ENCODE measurements around the gene FZD4. TPM values are rescaled to one million over a fixed set of nuclear protein-coding genes. Genes with fewer than 3 reads are reported as not detected.
"Not testable (repeated sequence)": the region's sequence is repeated elsewhere in the genome, so short reads cannot be mapped to it uniquely, and the experiment has no call there.

Gene FZD4
- total RNA-seq, result 295 TPM
- long read RNA-seq, full-length matches to known transcripts, result 34 of 169 reads
- long read RNA-seq, partial matches to known transcripts, result 0 of 169 reads
- long read RNA-seq, other reads (novel, unspliced or antisense), result 135 of 169 reads

DNA sequence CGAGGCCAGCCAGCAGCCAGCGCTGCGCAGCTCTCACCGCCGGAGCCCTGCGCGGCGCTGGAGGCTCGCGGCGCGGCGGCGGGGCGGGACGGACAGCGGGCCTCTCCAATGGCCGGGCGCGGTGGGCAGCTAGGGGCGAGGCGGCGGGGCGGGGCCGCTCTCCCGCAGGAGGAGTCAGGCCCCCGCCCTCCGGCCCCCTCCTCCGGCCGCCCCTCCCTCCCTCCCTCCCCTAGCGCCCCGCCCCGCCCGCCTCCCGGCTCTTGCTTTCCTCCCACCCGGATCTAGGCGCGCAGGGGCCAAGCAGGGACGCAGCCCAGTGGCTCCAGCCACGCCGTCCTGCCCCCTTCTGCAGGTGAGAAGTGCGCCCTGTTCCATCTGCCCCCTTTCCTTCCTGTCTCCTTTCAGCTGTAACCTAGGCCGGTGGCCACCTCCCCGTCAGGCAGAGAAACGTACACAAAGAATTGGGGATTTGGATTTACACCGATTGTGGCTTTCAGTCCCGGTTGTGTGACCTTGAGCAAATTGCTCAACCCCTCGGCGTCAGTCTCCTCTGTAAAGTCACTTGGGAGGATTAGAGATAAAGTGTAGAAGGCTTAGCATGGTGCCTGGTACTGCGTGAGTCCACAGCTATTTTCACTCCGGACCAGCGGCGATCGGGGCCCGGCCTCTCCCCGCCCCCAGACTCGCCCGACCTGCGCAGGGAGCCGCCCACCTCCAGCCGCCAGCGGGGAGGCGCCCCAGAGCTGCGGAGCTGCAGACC lies at the start of gene FZD4:
TSS of gene FZD4 (minus strand) at position 35 of the 760 bp plus-strand sequence. CDS start 310 bp downstream, outside the sequence.
- DNase-seq (ENCODE audit: low spot score), result peak; percentile 95

DNA sequence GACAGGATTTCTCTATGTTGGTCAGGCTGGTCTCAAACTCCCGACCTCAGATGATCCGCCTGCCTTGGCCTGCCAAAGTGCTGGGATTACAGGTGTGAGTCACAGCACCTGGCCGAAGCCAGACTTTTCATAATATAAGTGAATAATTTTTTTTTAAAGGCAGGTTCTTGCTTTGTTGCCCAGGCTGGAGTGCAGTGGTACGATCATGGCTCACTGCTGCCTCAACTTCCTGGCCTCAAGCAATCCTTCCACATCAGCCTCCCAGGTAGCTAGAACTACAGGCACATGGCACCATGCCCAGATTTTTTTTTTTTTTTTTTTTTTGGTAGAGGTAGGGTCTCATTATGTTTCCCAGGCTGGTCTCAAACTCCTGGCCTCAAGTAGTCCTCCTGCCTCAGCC lies 49.1 kb upstream of the FZD4 start:
- not testable (repeated sequence) for DNase-seq (ENCODE audit: low spot score)

DNA sequence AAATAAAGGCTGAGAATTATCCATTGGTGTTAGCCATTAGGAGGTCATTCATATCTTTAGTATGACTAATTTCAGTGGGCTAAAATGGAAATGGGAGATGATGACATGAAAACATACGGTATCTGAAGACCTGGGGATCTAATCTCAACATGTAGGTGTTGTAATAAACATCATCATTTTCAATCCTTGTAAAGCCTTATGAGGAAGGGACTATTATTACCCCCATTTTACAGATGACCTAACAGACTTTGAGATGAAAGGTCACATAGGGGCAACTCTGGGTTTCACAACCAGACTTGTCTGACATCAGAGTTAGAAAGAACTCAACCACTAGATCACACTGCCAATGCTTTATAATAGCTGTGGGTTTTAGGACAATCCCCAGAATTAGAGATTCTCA lies 47.7 kb upstream of the FZD4 start:
- no peak for DNase-seq (ENCODE audit: low spot score)

DNA sequence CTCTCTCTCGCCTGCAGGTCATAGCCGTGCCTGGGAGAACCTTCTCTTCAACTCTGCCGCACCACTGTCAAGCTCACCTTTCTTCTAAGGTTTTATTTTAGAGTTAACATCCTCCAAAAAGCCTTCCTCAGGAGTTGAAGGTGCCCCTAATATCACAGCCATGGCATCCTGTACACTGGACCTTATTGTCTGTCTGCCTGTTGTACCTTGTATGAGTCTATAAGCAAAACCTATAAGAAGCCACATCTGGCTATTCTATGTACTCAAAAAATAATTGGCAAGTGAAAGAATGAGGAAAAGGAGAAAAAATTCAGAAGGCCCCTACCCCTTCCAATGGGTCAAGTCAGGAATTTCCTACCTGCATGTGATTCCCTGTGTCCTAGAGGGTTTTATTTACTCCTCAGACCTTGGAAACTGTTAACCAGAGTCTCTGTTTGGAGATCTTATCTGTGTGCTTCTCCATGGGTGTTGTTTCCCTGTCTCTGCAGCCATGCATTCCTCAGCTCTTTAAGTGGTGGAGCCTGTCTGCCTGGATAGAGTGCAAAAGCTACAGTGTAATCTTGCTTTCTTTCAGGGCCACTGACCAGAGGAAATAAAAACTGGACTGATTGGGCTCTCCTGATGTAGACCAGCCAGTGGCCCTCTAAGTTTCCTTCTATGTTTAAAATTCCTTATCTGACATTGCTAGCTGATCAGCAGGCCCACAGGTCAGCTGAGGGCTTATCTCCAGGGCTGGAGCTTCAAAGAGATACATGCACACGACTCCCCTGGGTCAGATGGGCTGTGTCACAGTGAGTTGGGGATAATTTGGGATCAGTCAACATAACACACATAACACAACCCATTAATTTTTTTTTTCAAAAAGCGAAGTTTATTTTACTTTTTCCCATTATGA lies 44.9 kb upstream of the FZD4 start:
- no peak for DNase-seq (ENCODE audit: low spot score)

DNA sequence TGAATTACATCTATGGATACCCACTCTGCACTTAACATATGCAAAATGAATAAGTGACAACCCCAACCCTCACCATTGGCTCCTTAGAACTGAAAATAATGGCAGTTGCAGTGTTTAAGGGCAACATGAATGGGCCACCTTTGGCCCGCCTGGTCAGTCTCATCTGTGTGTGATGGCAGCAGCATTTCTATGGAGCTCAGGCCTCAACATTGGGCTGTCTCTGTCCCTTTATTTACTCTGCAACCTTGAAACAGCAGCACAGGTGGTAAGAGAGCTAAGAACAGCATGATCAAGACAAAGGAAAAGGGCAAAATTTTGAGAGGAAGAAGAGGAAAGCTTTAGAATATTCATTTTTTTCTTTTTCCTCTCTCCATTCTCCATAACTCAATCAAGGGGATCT lies 44.2 kb upstream of the FZD4 start:
- no peak for DNase-seq (ENCODE audit: low spot score)

DNA sequence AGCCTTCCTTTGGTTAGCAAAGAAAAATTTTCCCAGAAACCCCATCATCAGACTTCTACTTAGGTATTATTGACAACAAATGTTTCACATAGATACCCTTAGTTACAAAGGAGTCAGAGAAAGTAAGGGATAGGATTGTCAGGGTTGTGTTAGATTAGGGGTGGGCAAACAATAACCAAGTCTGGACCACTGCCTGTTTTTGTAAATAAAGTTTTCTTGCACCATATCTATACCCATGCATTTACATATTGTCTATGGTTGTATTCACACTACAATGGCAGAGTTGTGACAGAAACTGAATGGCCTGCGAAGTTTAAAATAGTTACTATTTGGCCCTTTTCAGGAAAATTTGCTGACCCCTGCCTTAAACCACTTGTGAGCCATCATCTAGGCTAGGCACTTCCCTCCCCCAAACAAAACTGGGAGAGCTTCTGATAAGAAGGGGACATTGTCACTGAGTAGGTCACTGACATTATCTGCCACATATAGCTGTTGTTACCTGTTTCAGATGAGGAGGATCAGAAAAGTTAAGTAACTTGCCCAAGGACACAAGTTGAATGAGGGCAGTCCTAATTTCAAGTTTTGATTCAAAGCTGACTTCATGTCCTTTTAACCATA lies 41.9 kb upstream of the FZD4 start:
- no peak for DNase-seq (ENCODE audit: low spot score)

DNA sequence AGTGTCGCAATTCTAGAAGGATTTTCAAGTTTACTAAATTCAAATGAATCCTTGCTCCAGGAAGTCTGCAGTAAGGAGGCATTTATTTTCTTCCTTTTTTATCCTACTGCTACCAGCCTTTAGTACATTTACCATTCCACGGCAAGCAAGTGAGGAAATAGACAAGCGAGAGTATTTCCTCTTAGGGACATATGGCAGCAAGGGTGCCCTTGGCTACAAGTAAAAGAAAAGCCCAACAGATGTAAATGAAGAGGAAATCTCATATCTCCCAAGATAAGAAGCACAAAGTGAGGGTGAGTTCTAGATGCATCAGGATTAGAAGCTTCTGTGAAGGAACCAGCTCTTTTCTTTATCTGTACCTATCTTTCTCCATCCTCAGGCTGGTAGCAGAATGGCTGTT lies 37.8 kb upstream of the FZD4 start:
- no peak for DNase-seq (ENCODE audit: low spot score)

DNA sequence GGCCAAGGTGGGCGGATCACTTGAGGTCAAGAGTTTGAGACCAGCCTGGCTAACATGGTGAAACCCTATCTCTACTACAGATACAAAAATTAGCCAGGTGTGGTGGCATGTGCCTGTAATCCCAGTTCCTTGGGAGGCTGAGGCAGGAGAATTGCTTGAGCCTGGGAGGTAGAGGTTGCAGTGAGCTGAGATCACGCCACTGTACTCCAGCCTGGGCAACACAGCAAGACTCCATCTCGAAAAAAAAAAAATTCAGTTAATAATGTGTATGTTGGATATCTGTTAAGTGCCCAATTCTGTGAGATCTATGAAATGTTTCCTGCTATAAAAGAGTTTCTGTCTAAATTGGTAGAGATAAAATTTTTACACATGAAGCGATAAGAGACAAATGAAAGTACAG lies 37.1 kb upstream of the FZD4 start:
- not testable (repeated sequence) for DNase-seq (ENCODE audit: low spot score)

DNA sequence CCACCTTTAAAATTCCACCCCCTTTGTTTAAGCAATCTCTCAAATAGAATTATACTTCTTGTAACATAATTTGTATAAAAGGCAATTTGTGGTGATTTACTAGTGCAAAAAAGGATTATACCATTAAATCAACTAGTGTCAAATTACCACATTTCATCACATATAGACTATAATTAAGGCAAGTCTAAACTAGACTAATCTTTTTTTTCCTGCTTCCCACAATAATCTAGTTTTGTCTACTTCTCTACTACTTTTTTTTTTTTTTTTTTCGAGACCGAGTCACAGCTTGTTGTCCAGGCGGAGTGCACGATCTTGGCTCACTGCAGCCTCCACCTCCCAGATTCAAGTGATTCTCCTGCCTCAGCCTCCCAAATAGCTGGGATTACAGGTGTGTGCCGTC lies 36.1 kb upstream of the FZD4 start:
- DNase-seq (ENCODE audit: low spot score), result no peak

DNA sequence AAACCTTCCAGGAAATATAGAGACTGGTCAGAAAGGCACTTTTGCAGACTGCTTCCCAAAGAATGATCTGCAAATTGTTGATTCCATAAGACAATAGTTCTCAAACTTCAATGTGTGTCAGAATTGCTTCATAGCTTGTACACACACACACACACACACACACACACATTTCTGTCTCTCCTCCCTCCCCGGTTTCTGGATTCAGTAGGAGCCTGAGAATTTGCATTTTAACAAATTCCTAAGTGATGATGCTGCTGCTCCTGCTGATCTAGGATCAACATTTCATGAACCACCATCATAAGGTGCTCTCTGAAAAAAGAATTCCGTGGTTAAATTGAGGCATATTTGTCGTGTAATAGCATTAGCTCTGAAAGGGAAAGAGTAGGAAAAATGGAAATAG lies 35.3 kb upstream of the FZD4 start:
- DNase-seq (ENCODE audit: low spot score), result no peak

DNA sequence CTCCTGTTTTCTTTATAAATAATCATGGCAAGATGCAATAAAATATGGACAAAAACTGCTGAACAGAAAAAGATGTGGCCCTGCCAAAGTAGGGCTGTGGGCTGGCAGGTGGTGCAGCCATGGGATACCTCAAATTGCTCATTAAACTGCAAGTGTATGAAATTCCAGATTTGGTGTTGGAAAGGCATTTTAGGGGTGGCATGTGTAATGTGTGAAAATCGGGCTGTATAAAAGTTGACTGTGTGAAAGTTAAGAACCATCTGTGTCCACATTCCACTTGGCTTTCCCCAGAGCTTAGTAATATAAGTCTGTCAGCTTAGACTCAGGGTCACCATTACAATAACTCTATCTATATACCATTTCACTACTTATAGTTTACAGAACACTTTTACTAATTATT lies 34.8 kb upstream of the FZD4 start:
- DNase-seq (ENCODE audit: low spot score), result no peak

DNA sequence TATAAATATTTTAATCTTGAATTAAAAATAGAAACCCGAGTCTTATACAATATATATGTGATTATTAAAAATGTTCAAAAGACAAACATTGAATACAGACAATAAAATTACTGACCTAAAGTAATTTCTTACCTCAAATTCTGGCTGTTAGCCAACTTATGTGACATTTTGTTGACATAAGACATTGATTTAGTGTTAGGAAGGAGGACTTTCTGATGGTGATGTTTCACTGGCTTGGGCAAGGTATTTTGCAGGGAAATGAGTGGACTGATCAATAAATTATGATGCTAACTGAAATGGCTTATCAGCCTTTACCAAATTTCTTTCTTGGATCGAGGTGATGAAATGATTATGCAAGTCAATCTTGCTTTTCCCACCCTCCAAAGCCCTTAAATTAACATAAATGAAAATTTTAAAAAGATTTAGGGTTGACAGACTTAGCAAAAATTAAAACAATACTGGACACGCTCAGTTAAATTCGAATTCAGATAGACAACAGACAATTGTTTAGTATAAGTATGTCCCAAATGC lies 33.2 kb upstream of the FZD4 start:
- DNase-seq (ENCODE audit: low spot score), result no peak

DNA sequence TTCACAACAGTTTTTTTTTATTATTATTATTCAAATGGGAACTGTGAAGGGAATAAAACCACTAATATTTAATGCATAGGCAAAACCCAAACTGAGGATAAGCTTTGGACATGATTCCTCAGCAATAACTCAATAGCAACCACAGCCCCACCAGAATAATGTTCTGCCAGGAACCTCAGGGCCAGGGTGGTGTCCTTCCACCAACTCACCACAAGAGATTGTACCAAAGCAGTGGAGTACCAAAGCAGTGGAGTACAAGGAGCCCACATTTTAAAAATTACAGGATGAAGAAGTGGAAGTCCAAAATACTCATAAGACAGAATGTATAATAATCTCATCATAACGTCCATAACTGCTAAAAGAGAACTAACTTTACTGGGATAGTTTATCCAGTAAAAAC lies 32.5 kb upstream of the FZD4 start:
- no peak for DNase-seq (ENCODE audit: low spot score)

DNA sequence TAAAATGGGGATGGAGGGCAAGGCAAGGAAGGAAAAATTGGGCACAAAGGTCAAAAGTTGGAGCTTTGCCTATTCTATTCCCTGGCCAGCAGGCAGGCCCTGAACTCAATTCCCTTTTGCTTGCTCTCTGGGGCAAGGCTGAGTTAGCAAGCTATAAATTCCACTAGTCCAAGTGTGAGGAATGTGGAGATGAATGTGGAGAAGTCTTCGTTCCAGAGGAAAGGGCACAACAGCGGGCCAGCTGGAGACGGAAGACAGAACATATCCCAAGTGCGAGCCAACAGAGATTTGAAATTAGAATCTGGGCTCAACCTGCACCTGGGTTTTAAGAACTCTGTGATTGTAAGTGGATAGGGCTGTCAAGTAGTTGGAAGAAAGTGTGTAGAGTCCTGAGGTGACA lies 29.5 kb upstream of the FZD4 start:
- no peak for DNase-seq (ENCODE audit: low spot score)

DNA sequence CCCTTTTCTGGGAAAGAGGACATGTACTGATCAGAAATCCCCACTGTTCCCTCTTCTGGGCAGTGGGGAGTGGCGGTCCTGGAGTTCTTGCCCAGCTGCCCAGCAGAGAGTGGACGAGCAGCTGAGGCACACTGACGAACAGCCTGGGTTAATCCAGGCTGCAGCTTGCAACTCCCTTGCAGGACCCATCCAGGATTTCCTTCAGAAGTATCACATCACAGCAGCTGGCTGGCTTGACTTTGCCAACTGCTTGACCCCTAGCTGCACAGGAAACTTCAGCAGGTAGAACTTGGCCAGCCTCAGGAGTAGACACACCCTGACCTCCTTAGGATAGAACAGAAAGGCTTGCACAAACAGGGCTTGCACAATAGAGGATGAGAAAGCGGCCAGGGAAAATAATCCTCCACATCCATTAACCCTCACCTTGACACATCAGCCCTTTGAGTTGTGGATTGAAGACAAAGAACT lies 27.9 kb upstream of the FZD4 start:
- no peak for DNase-seq (ENCODE audit: low spot score)

DNA sequence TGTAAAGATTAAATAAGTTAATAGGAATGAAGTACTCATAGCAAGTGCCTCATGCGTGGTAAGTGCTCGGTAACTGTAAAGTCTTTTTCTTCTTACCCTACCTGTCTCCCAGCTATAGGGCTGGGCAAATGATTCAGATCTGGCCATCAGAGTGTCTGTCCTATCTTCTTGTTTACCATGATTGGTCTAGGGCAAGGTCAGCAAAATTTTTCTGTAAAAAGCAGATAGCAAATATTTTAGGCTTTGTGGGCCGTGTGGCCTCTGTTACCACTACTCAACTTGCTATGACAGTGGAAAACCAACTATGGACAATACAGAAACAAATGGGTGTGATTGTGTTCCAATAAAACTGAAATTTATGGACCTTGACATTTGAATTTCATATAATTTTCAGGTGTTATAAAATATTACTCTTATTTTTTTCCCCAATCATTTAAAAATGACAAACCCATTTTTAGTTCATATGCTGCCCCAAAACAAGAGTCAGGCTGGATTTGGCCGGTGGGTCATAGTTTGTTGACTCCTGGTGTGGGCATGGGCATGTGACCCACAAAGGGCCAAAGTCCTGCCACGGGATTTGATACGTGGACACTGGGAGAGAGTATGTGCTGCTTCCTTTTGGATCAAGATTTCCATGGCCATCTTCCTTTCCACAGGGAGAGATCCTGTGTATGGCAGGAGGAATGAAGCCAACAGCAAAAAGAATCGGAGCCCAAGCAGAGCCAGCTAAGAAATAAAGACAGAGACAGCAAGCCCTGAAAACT lies 26.8 kb upstream of the FZD4 start:
- no peak for DNase-seq (ENCODE audit: low spot score)

DNA sequence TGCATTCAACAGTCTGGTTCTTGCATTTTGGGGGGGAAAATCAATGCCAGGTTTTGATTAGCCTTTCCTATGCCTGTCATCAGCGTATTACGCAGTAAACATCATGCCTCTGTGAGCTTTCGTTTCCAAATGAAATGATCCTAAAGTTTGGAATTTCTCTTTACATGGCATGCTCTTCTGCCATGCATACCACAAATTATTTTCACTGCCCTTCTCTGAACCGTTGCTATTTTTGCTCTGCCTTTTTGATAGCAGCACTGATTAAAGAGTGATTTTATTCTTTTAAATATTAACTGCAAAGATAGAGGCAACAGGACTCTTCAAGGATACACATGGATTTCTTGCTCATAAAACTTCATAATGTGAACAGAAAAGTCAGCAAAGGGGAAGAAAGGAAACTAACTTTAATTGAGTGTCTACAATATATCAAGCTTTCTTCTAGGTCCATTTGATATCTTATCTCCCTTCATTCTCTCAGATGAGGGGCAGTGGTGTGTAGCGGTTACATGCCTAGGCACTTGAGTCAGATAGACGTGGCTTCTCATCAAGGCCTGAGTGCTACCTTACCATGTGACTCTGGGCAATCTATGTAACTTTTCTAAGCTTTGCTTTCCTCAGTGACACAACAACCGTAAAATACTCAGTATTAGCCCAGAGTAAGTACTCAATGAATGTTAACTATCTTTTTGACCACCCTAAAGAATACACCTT lies 25.0 kb upstream of the FZD4 start:
- DNase-seq (ENCODE audit: low spot score), result no peak

DNA sequence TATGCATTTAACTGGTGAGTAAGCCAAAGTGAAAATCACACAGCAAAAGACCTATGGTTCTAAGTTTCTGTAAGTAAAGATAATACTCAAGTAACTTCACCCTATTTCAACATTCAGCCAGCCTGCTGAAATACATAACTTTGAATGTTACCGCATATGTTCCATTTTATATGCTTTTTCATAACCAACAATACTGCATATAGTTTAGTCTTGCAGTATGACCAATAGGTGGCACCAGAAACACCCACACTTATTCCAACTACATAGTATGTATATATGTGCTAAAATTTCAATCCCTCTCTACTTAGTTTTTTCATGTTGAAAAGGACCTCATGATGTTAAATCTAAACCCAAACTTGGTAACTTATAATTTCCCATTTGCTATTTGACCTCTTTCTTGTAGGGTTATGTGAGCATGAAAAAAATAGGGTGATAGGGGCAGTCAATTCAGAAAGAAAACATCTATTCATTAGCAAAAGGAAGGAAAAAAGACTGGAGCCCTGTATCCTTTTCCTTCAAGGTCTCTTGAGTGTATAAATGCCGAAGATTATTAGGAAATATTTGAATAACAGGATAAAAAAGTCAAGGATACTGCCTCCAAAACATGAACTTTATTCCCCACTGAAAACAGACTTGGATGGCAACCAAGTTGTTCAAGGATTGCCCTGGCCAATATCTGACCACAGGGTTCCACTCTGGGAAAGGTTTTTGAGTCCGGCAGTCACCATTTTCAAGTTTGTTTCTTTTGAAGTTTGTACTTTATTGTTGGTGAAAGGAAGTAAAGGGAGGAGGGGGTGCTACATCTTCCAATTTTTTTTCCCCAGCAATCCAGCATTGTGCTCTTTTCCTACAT lies 23.8 kb upstream of the FZD4 start:
- no peak for DNase-seq (ENCODE audit: low spot score)

DNA sequence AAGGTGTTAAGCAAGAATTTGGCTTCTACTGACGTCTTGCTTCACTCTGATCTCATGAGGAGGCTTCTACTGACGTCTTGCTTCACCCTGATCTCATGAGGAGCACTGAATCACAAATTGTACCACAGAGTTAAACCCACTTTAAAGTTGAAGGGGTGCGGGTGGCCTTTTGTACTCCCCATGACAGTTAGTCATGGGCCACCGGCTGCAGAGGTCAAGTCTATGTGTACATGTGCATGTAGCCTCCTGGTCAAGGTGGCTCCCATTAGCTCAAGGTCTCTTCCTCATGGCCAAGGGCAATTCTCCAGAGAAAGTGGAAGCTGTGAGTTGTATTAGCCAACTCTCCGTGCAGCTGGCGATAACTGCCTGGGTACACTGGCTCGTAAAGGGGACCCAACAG lies 23.1 kb upstream of the FZD4 start:
- DNase-seq (ENCODE audit: low spot score), result no peak
